KMS-11 (cell line): ENCODE results near the gene SGPP2.

Experiments
- H2AFZ ChIP-seq: fragments of 200-600 bp; sonication (generic); 2 replicates; pipeline ENCODE4 v1.6.1; 2016; ENCODE audit warnings: antibody characterized with exemption, mixed run types, low read depth
- H3K27ac ChIP-seq: fragments of 200-600 bp; sonication (generic); 2 replicates; pipeline ENCODE4 v1.6.1; 2016; ENCODE audit warnings: mild to moderate bottlenecking, mixed run types
- H3K27me3 ChIP-seq: fragments of 200-600 bp; sonication (generic); 2 replicates; pipeline ENCODE4 v1.6.1; 2017; ENCODE audit warnings: mild to moderate bottlenecking, low read depth, mixed run types, moderate library complexity; ENCODE audit not compliant: insufficient read depth
- H3K36me3 ChIP-seq: fragments of 200-600 bp; sonication (generic); 2 replicates; pipeline ENCODE4 v1.6.1; 2017; ENCODE audit warnings: mild to moderate bottlenecking, mixed run types; ENCODE audit not compliant: insufficient read depth
- H3K4me1 ChIP-seq: fragments of 200-600 bp; sonication (generic); 2 replicates; pipeline ENCODE4 v1.6.1; 2016; ENCODE audit warnings: mild to moderate bottlenecking, low read depth, mixed run types; ENCODE audit not compliant: poor library complexity, severe bottlenecking
- H3K4me2 ChIP-seq: fragments of 200-600 bp; sonication (generic); 2 replicates; pipeline ENCODE4 v1.7.0; 2016; ENCODE audit warnings: mild to moderate bottlenecking, mixed run types
- H3K4me3 ChIP-seq: fragments of 200-600 bp; sonication (generic); IDR thresholded peaks from 2 replicates; pipeline ENCODE4 v1.6.1; 2017; ENCODE audit warnings: low read depth, low read length, mixed read lengths; ENCODE audit not compliant: insufficient read depth
- H3K79me2 ChIP-seq: fragments of 200-600 bp; sonication (generic); 2 replicates; pipeline ENCODE4 v1.6.1; 2016; ENCODE audit warnings: low read depth, mixed run types; ENCODE audit not compliant: insufficient read depth
- H3K9ac ChIP-seq: fragments of 200-600 bp; sonication (generic); 2 replicates; pipeline ENCODE4 v1.6.1; 2016; ENCODE audit warnings: mild to moderate bottlenecking, mixed run types
- H4K20me1 ChIP-seq: fragments of 200-600 bp; sonication (generic); 2 replicates; pipeline ENCODE4 v1.6.1; 2016; ENCODE audit warnings: mild to moderate bottlenecking, mixed run types; ENCODE audit not compliant: insufficient read depth
- TF ChIP-seq, protein P1 (sequence below): fragments of 200-600 bp; sonication (generic); conservative IDR thresholded peaks from 2 replicates; pipeline ENCODE4 v1.6.1; 2017; ENCODE audit warnings: low read depth, mild to moderate bottlenecking, antibody characterized with exemption, low read length, moderate library complexity, mixed read lengths

Gene SGPP2

GRCh38 chr2:222572264-222572721, 147.9 kb downstream of the SGPP2 start:
- Histone ChIP-seq H3K27me3 (no peaks in the 10 kb centered on the region), H3K4me2 (peak overlapping the region; percentile 55), H3K9ac (peak overlapping the region; percentile 60; the same call in 1 of the 2 replicates), H3K27ac (peak overlapping the region; percentile 94), H4K20me1 (no peaks in the 10 kb centered on the region), H3K4me3 (no peak overlapping the region), H3K4me1 (peaks cover 62% of the 10 kb centered on the region), H2AFZ (no peak overlapping the region), H3K79me2 (peaks cover 28% of the 10 kb centered on the region; the same call in 1 of the 2 replicates), H3K36me3 (no peaks in the 10 kb centered on the region; the same call in 1 of the 2 replicates)
- TF ChIP-seq, protein P1, sequence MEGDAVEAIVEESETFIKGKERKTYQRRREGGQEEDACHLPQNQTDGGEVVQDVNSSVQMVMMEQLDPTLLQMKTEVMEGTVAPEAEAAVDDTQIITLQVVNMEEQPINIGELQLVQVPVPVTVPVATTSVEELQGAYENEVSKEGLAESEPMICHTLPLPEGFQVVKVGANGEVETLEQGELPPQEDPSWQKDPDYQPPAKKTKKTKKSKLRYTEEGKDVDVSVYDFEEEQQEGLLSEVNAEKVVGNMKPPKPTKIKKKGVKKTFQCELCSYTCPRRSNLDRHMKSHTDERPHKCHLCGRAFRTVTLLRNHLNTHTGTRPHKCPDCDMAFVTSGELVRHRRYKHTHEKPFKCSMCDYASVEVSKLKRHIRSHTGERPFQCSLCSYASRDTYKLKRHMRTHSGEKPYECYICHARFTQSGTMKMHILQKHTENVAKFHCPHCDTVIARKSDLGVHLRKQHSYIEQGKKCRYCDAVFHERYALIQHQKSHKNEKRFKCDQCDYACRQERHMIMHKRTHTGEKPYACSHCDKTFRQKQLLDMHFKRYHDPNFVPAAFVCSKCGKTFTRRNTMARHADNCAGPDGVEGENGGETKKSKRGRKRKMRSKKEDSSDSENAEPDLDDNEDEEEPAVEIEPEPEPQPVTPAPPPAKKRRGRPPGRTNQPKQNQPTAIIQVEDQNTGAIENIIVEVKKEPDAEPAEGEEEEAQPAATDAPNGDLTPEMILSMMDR, result no peak

- peaks cover 33% of the 10 kb centered on the region for H3K79me2 ChIP-seq
- no peaks in the 10 kb centered on the region; the same call in 1 of the 2 replicates for H3K36me3 ChIP-seq
- peaks cover 67% of the 10 kb centered on the region for H3K4me1 ChIP-seq
- no peak overlapping the region for H2AFZ ChIP-seq
- H3K27me3 ChIP-seq, result no peaks in the 10 kb centered on the region
- no peak overlapping the region for H3K4me3 ChIP-seq
- peak overlapping the region; percentile 55 for H3K4me2 ChIP-seq
- TF ChIP-seq, protein P1, result no peak
- peak overlapping the region; percentile 94 for H3K27ac ChIP-seq
- peak overlapping the region; percentile 60; the same call in 1 of the 2 replicates for H3K9ac ChIP-seq
- H4K20me1 ChIP-seq, result no peaks in the 10 kb centered on the region
Measured at GRCh38 chr2:222572751-222573174, 148.4 kb downstream of the SGPP2 start.

- Histone ChIP-seq H3K79me2 (peaks cover 50% of the 10 kb centered on the region), H3K36me3 (no peaks in the 10 kb centered on the region)
Measured at GRCh38 chr2:222575618-222576017, 151.3 kb downstream of the SGPP2 start.

GRCh38 chr2:222576171-222577081, 152.1 kb downstream of the SGPP2 start:
- no peak overlapping the region for H3K9ac ChIP-seq
- H3K4me3 ChIP-seq, result no peak overlapping the region
- H4K20me1 ChIP-seq, result peaks cover 9% of the 10 kb centered on the region; the same call in 1 of the 2 replicates
- H3K27ac ChIP-seq, result peak overlapping the region; percentile 8; the same call in 1 of the 2 replicates
- TF ChIP-seq, protein P1, result no peak
- peaks cover 89% of the 10 kb centered on the region for H3K4me1 ChIP-seq
- H3K4me2 ChIP-seq, result peak overlapping the region; percentile 25; the same call in 1 of the 2 replicates
- H2AFZ ChIP-seq, result no peak overlapping the region
- H3K79me2 ChIP-seq, result peaks cover 55% of the 10 kb centered on the region
- no peaks in the 10 kb centered on the region for H3K36me3 ChIP-seq
- H3K27me3 ChIP-seq, result no peaks in the 10 kb centered on the region

More at GRCh38 chr2:222575618-222576017, 151.3 kb downstream of the SGPP2 start:
- H3K27ac ChIP-seq, result peak overlapping the region; percentile 94; the same call in 1 of the 2 replicates
- H3K9ac ChIP-seq, result no peak overlapping the region
- H2AFZ ChIP-seq, result no peak overlapping the region
- H3K4me1 ChIP-seq, result peaks cover 84% of the 10 kb centered on the region
- no peaks in the 10 kb centered on the region for H3K27me3 ChIP-seq
- H4K20me1 ChIP-seq, result peaks cover 4% of the 10 kb centered on the region; the same call in 1 of the 2 replicates
- H3K4me3 ChIP-seq, result no peak overlapping the region
- H3K4me2 ChIP-seq, result peak overlapping the region; percentile 55; the same call in 1 of the 2 replicates
- TF ChIP-seq, protein P1, result no peak
